Gastrocnemius medialis (tissue), 4 donors: Measurements from ENCODE around the gene HMGB1. TPM values are rescaled to one million over a fixed set of nuclear protein-coding genes. Genes with fewer than 3 reads are reported as not detected.

Experiments used
- ATAC-seq, 2 donors: fragments of 150-250 bp; one replicate each; pipeline ENCODE4 v1.9.1; 2016
- DNase-seq, 2 donors: peaks; one replicate each; pipeline ENCODE4 v3.0.0-alpha.2; 2019
- H3K27ac ChIP-seq, 4 donors: fragments of 200-600 bp; sonication (generic); 1 replicate in 1 of 4; 2 replicates in 3 of 4; pipeline ENCODE4 v1.5.1; 2016 to 2018; ENCODE audit warnings: mild to moderate bottlenecking in 2 of 4, moderate library complexity in 1 of 4
- H3K27me3 ChIP-seq, 3 donors: fragments of 200-600 bp; sonication (generic) in 2 of 3; 1 replicate in 1 of 3; 2 replicates in 2 of 3; pipeline versions ENCODE4 v1.5.1 to v1.6.0; 2016 to 2019; ENCODE audit warnings: mild to moderate bottlenecking in 1 of 3, moderate library complexity in 1 of 3
- H3K36me3 ChIP-seq, 2 donors: fragments of 200-600 bp; sonication (generic) in 1 of 2; one replicate each; pipeline ENCODE4 v1.5.1; 2017 to 2018
- H3K4me1 ChIP-seq, 2 donors: fragments of 200-600 bp; sonication (generic) in 1 of 2; one replicate each; pipeline ENCODE4 v1.5.1; 2016 to 2017; ENCODE audit warnings: mild to moderate bottlenecking in 2 of 2
- H3K4me3 ChIP-seq, 4 donors: fragments of 200-600 bp; sonication (generic) in 3 of 4; 1 replicate in 1 of 4; 2 replicates in 3 of 4; pipeline ENCODE4 v1.5.1; 2016 to 2019; ENCODE audit warnings: mild to moderate bottlenecking in 2 of 4
- H3K9me3 ChIP-seq, 3 donors: fragments of 200-600 bp; sonication (generic) in 2 of 3; 1 replicate in 1 of 3; 2 replicates in 2 of 3; pipeline ENCODE4 v1.5.1; 2016 to 2019
- POLR2A ChIP-seq, 2 donors: fragments of 450-650 bp; IDR thresholded peaks; one replicate each; pipeline ENCODE4 v1.6.1; 2017; ENCODE audit warnings: antibody characterized with exemption in 2 of 2, mild to moderate bottlenecking in 2 of 2, moderate library complexity in 2 of 2
- in situ Hi-C, 4 donors: fragments of 200-750 bp; cut with MboI; loops; one replicate each; pipeline versions ENCODE4 v1.15.0 to v1.8.0; 2017; ENCODE audit warnings: low sequenced_read_pairs in 4 of 4
- intact Hi-C: fragments of 100-400 bp; cut with DNase I; formaldehyde crosslinking; loops from one replicate; pipeline ENCODE4 v1.15.1; 2023; ENCODE audit warnings: low total_unique reads
- total RNA-seq, 4 donors: library from RNA; depleted of rRNA; stranded (reverse); fragments of >200 nt; gene quantifications; one replicate each; pipeline versions ENCODE4 v1.1.0 to v1.2.3, GENCODE V29; 2016
- TF ChIP-seq, protein P1 (sequence below), 5 experiments: fragments of 450-650 bp in 3 of 5; fragments of 200-600 bp in 2 of 5; sonication (generic) in 2 of 5; IDR thresholded peaks in 4 of 5; conservative IDR thresholded peaks in 1 of 5; 1 replicate in 4 of 5; 2 replicates in 1 of 5; pipeline ENCODE4 v1.5.1; 2016 to 2019; ENCODE audit warnings: antibody characterized with exemption in 5 of 5, mild to moderate bottlenecking in 3 of 5, moderate library complexity in 3 of 5

Gene HMGB1
- total RNA-seq, 4 donors from 2014 or later, result 217 to 314 (median 265) TPM

DNA sequence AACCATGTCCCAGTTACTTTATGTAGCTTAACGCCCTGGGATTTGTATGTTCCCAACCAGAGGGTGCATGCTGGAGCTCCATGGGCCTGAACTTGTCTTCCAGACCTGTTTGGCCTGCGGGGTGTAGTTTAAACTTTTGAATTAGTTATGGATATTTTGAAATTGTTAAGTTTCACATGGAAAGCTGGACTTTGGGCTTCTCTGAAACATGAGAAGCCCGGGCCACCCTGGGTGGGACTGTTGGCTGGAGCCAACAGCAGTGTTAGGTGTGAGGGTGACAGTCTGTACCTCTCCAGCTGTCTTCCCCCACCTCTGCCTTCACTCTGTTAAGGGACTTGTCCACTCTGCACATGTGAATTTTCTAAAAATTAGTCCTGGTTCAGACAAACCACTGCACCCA is 41.8 kb downstream of the HMGB1 start:
- intact Hi-C loops, result loop anchor here (2.0 to 5.0 kb wide), 4 partner anchors 21 to 378 kb away; partner anchors contain the start of gene USPL1
- no peaks in the 10 kb centered on the region for H3K27me3 ChIP-seq
- no peak for TF ChIP-seq POLR2A (IDR thresholded peaks at IDR 0.05)
- TF ChIP-seq, protein P1, sequence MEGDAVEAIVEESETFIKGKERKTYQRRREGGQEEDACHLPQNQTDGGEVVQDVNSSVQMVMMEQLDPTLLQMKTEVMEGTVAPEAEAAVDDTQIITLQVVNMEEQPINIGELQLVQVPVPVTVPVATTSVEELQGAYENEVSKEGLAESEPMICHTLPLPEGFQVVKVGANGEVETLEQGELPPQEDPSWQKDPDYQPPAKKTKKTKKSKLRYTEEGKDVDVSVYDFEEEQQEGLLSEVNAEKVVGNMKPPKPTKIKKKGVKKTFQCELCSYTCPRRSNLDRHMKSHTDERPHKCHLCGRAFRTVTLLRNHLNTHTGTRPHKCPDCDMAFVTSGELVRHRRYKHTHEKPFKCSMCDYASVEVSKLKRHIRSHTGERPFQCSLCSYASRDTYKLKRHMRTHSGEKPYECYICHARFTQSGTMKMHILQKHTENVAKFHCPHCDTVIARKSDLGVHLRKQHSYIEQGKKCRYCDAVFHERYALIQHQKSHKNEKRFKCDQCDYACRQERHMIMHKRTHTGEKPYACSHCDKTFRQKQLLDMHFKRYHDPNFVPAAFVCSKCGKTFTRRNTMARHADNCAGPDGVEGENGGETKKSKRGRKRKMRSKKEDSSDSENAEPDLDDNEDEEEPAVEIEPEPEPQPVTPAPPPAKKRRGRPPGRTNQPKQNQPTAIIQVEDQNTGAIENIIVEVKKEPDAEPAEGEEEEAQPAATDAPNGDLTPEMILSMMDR (IDR thresholded peaks at IDR 0.05 in 4 of 5, conservative IDR thresholded peaks at IDR 0.05 in 1 of 5), result no peak
- in situ Hi-C loops, result no loop called here
- ATAC-seq, result no peak
- no peak overlapping the region for H3K4me3 ChIP-seq
- DNase-seq, result no peak
- peaks cover 9 to 10% of the 10 kb centered on the region in 2 donors for H3K4me1 ChIP-seq
- H3K9me3 ChIP-seq, result no peaks in the 10 kb centered on the region
- H3K36me3 ChIP-seq, result no peaks in the 10 kb centered on the region
- no peak overlapping the region for H3K27ac ChIP-seq

DNA sequence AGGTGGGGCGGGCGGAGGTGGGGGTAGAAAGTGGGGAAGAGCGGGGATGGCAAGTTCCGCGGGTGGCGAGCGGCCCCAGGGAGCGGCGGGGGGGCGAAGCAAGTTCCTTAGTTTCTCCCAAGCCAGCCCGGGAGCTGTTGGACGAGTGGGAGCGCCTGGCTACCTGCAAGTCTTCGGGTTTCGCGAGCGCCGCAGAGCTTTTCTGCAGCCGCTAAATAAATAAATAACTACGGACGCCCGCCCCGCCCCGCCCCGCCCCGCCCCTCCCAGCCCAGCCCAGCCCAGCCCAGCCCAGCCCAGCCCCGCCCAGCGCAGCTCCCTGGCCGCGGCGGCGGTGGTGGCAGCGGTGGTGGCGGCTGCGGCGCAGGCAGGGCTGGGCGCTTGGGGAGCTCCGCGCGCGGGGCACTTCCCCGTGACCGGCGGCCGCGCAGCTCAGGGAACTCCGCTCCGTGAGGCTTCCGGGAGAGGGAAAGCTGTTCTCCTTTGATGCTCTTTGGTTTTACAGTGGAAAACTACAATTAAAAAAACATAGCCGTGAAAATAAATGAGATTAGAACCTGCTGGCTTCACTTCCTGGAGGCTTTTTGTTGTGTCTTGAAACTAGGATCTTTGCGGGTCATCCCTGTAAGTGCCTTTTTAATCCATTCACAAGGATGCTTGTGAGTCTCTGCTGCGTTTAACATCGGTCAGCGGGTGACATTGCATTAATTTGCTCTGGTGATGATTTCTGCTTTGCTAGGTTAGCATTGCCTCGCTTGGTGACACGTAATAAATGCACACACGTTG is 43.5 kb downstream of the HMGB1 start, which contains the start of gene UBE2L5:
TSS of gene UBE2L5 (plus strand) at position 440 of the 786 bp plus-strand sequence. CDS start 5,498 bp downstream, outside the sequence.
- Histone ChIP-seq H3K4me1 (peaks cover 9 to 10% of the 10 kb centered on the region in 2 donors), H3K9me3 (no peaks in the 10 kb centered on the region), H3K36me3 (no peaks in the 10 kb centered on the region), H3K4me3 (peak within 1 kb of the TSS; percentile 64 to 95 (median 77)), H3K27me3 (no peaks in the 10 kb centered on the region), H3K27ac (peak within 1 kb of the TSS; percentile 95 to 99 (median 98))
- peak; percentile 64 to 69 for ATAC-seq
- peak; percentile 65 to 76 for DNase-seq
- TF ChIP-seq, protein P1 (IDR thresholded peaks at IDR 0.05 in 4 of 5, conservative IDR thresholded peaks at IDR 0.05 in 1 of 5), result no peak
- TF ChIP-seq POLR2A (IDR thresholded peaks at IDR 0.05), result peak; percentile 70 to 77
- intact Hi-C loops, result loop anchor here (1.0 to 5.0 kb wide), 6 partner anchors 23 to 380 kb away; partner anchors contain the start of gene USPL1
- in situ Hi-C loops, result no loop called here

DNA sequence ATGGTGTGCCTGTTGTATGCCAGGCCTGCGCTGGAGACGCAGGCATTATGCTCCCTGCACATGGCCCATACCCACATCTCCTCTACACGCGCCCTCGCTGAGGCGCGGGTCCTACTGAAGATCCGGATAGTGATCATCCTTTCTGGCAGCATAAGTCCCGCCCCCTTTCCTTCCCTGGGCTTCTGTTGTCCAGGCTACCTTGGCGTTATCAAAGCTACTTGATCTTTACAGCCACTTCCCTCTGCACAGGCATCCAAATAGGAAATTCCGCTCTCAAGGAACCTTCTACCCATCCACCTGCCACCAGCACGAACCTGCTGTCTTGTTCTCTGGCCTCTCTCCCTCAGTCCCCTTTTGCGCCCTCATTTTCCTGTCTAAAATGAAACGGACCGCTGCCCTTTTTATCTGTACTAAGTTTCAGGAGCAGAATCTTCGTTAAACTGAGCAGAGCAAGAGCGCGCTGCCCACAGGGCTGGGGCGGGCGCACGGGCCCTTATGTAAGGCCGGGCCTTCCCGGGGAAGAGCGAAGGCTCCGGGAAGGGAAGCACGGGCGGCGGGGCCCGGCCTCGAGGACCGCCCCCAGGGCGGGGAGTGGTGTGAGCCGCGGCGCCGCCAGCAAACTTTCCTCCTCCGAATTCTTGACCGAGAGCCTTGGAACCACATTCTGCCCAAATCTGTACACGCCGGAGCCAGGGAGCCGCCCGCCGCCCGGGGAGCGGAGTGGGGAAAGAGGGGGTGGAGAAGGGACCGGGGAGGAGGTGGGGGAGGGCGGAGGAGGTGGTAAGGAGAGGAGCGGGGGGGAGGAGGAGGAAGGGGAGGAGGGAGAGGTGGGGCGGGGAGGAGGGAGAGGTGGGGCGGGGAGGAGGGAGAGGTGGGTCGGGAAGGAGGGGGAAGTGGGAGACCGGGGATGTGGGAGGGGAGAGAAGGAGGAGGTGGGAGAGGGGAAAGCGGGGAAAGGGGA is 44.4 kb downstream of the HMGB1 start:
- TF ChIP-seq, protein P1 (IDR thresholded peaks at IDR 0.05 in 4 of 5, conservative IDR thresholded peaks at IDR 0.05 in 1 of 5), result no peak
- TF ChIP-seq POLR2A (IDR thresholded peaks at IDR 0.05), result peak; percentile 44 to 47
- in situ Hi-C loops, result no loop called here
- H3K27me3 ChIP-seq, result no peaks in the 10 kb centered on the region
- peak overlapping the region; percentile 64 to 82 (median 71) for H3K4me3 ChIP-seq
- H3K9me3 ChIP-seq, result no peaks in the 10 kb centered on the region
- peaks cover 9 to 10% of the 10 kb centered on the region in 2 donors for H3K4me1 ChIP-seq
- no peaks in the 10 kb centered on the region for H3K36me3 ChIP-seq
- DNase-seq (peak; percentile 53 to 82), ATAC-seq (peak; percentile 80 to 82)
- intact Hi-C loops, result loop anchor here (1.0 to 5.0 kb wide), 7 partner anchors 13 to 381 kb away; partner anchors contain the start of gene USPL1
- H3K27ac ChIP-seq, result peak overlapping the region; percentile 95 to 99 (median 98)

DNA sequence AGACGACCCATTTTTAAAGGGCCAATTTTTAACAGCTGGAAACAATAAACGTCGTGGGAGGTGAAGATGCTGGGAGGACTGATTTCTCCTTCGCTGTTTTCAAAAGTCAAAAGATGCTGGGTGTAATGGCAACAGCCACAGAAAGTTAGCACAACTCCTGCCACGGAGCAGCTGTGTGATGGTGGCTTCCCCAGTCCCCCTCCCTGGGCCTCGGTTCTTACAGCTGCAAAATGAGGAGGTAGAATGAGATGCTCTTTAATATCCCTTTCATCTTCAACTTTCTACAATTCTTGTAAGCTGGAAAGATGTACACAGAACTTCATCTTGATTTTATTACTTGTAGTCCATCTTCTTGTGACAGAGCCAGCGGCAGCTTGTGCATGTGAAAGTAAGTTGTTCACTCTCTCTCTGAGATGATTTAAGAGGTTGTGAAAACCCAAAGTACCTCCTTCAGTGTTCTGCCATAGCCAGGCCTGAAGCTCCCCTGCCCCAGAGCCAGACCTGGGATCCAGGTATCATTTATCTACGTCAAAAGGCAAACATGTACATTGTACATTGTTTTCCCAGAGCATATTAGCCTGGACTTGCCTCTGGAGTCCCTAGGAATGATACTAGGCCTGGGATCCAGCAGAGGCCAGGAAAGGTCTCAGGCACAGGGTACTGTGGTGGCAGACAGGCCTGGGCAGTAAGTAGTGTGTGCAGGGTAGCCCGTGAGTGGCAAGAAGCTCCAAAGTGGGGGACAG is 46.8 kb downstream of the HMGB1 start:
- Histone ChIP-seq H3K9me3 (no peaks in the 10 kb centered on the region), H3K4me1 (peaks cover 9 to 10% of the 10 kb centered on the region in 2 donors), H3K36me3 (no peaks in the 10 kb centered on the region), H3K27ac (no peak overlapping the region), H3K4me3 (no peak overlapping the region), H3K27me3 (no peaks in the 10 kb centered on the region)
- intact Hi-C loops, result no loop called here
- no peak for TF ChIP-seq POLR2A (IDR thresholded peaks at IDR 0.05)
- TF ChIP-seq, protein P1 (IDR thresholded peaks at IDR 0.05 in 4 of 5, conservative IDR thresholded peaks at IDR 0.05 in 1 of 5), result no peak
- ATAC-seq, result no peak
- DNase-seq, result no peak
- in situ Hi-C loops, result no loop called here
